ENCODE data around the gene PGP.

The PGP gene

DNA sequence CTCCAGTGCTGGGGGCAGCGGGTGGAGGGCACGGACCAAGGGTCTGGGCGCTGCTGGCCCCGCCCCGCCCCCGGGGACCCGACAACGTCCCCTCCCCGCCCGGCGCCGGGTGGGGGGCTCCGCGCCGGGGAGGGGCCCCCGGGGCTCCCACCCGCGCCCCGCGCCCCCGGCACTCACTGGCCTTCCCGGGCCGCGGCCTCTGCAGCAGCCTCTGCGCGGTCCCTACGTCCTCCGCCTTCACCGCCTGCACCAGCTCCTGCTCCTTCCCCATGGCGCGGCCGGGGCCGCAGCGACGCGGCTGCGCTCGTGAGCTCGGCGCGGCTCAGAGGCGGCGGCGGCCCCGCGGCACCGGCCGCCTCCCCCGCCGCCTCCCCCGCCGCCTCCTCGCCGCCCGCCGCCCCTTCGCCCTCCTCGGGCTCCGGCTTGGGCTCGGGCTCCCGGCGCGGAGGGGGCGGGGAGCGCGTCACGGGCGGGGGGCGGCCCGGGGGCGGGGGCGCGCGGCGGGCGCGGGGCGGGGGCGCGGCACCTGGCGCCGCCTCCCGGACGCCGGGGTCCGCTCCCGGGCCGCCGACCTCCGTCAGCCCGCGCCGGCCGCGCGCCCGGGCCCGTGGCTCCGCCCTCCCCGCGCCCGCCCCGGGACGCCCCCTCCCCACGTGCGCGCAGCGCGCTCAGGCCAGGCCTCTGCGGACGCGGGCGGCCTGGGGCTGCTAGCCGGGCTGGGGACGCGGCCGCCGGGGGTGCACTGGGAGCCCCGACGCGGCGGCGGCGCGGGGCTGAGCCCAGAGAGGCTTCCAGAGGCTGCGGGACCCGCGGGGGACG, 18.3 kb downstream of the PGP start, which contains the start of gene CASKIN1:
Gene CASKIN1, minus strand, starts transcription at position 444 of the 819 bp plus-strand sequence. Its CDS starts 173 bp downstream, at position 271.
- Histone ChIP-seq H3K9me3 (ENCODE audit: control insufficient read depth, insufficient read depth, low read length) (no peaks in the 10 kb centered on the region), H3K27ac (ENCODE audit: low read depth, low read length) (no peak within 1 kb of the TSS), H3K27me3 (ENCODE audit: control insufficient read depth, insufficient read depth, low read length) (peaks cover 42% of the 10 kb centered on the region), H3K36me3 (ENCODE audit: control insufficient read depth, insufficient read depth, low read length) (no peaks in the 10 kb centered on the region), H3K9ac (ENCODE audit: low read depth, low read length) (no peak within 1 kb of the TSS), H3K4me3 (ENCODE audit: low read depth, low read length) (peak within 1 kb of the TSS; percentile 57), H3K4me1 (ENCODE audit: control insufficient read depth, insufficient read depth, low read length) (no peaks in the 10 kb centered on the region)

- peak overlapping the region; percentile 57 for H3K4me3 ChIP-seq (ENCODE audit: low read depth, low read length)
- no peaks in the 10 kb centered on the region for H3K4me1 ChIP-seq (ENCODE audit: control insufficient read depth, insufficient read depth, low read length)
- no peaks in the 10 kb centered on the region for H3K36me3 ChIP-seq (ENCODE audit: control insufficient read depth, insufficient read depth, low read length)
- H3K27me3 ChIP-seq (ENCODE audit: control insufficient read depth, insufficient read depth, low read length) = peaks cover 41% of the 10 kb centered on the region
- H3K27ac ChIP-seq (ENCODE audit: low read depth, low read length) = no peak overlapping the region
- no peaks in the 10 kb centered on the region for H3K9me3 ChIP-seq (ENCODE audit: control insufficient read depth, insufficient read depth, low read length)
- H3K9ac ChIP-seq (ENCODE audit: low read depth, low read length) = no peak overlapping the region
Observed at GRCh38 chr16:2195322-2196161, 19.1 kb downstream of the PGP start.

DNA sequence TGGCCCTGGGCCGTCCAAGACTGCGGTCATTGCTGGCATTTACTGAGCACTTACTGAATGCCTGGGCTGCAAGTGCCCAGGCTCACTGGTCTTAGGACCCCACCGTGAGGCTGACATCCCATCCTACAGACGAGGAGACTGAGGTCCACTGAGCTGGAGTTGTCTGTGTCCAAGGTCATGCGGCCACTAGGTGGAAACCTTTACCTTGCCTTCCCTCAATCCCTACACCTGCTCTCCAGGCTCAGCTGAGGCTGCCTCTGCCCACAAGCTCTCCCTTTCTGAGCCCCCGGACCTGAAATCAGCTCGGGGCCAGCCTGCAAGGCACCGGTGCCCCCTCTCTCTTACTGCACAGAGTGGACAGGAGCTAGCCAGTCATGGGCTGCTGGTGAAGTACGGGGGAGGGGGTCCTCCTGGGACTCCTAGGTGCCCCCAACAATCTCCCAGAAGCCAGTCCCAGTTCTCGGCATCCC, 19.8 kb downstream of the PGP start:
- Histone ChIP-seq H3K4me3 (ENCODE audit: low read depth, low read length) (peak overlapping the region; percentile 57), H3K27me3 (ENCODE audit: control insufficient read depth, insufficient read depth, low read length) (peaks cover 38% of the 10 kb centered on the region), H3K9ac (ENCODE audit: low read depth, low read length) (no peak overlapping the region), H3K4me1 (ENCODE audit: control insufficient read depth, insufficient read depth, low read length) (no peaks in the 10 kb centered on the region), H3K9me3 (ENCODE audit: control insufficient read depth, insufficient read depth, low read length) (no peaks in the 10 kb centered on the region), H3K36me3 (ENCODE audit: control insufficient read depth, insufficient read depth, low read length) (no peaks in the 10 kb centered on the region), H3K27ac (ENCODE audit: low read depth, low read length) (no peak overlapping the region)

- Histone ChIP-seq H3K27me3 (ENCODE audit: control insufficient read depth, insufficient read depth, low read length) (peaks cover 36% of the 10 kb centered on the region), H3K4me1 (ENCODE audit: control insufficient read depth, insufficient read depth, low read length) (no peaks in the 10 kb centered on the region), H3K27ac (ENCODE audit: low read depth, low read length) (no peak overlapping the region), H3K9ac (ENCODE audit: low read depth, low read length) (no peak overlapping the region), H3K36me3 (ENCODE audit: control insufficient read depth, insufficient read depth, low read length) (no peaks in the 10 kb centered on the region), H3K9me3 (ENCODE audit: control insufficient read depth, insufficient read depth, low read length) (no peaks in the 10 kb centered on the region), H3K4me3 (ENCODE audit: low read depth, low read length) (no peak overlapping the region)
Observed at GRCh38 chr16:2194166-2194834, 20.3 kb downstream of the PGP start.

DNA sequence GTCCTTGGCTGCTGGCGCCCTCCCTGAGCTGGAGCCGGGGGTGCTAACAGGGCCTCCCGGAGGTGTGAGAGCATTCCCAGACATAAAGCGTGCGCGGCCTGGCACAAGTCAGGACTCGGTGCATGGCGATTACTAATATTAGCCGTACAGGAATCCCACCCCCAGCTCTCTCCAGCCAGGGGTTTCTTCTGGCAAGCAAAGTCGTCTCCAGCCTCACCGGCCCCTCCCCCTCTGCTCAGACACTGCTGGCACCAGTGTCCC, 23.3 kb downstream of the PGP start:
- no peak overlapping the region for H3K4me3 ChIP-seq (ENCODE audit: low read depth, low read length)
- H3K36me3 ChIP-seq (ENCODE audit: control insufficient read depth, insufficient read depth, low read length) = no peaks in the 10 kb centered on the region
- no peak overlapping the region for H3K27ac ChIP-seq (ENCODE audit: low read depth, low read length)
- H3K27me3 ChIP-seq (ENCODE audit: control insufficient read depth, insufficient read depth, low read length) = peaks cover 10% of the 10 kb centered on the region; the same call in 1 of the 2 replicates
- H3K9me3 ChIP-seq (ENCODE audit: control insufficient read depth, insufficient read depth, low read length) = no peaks in the 10 kb centered on the region
- no peak overlapping the region for H3K9ac ChIP-seq (ENCODE audit: low read depth, low read length)
- H3K4me1 ChIP-seq (ENCODE audit: control insufficient read depth, insufficient read depth, low read length) = no peaks in the 10 kb centered on the region

DNA sequence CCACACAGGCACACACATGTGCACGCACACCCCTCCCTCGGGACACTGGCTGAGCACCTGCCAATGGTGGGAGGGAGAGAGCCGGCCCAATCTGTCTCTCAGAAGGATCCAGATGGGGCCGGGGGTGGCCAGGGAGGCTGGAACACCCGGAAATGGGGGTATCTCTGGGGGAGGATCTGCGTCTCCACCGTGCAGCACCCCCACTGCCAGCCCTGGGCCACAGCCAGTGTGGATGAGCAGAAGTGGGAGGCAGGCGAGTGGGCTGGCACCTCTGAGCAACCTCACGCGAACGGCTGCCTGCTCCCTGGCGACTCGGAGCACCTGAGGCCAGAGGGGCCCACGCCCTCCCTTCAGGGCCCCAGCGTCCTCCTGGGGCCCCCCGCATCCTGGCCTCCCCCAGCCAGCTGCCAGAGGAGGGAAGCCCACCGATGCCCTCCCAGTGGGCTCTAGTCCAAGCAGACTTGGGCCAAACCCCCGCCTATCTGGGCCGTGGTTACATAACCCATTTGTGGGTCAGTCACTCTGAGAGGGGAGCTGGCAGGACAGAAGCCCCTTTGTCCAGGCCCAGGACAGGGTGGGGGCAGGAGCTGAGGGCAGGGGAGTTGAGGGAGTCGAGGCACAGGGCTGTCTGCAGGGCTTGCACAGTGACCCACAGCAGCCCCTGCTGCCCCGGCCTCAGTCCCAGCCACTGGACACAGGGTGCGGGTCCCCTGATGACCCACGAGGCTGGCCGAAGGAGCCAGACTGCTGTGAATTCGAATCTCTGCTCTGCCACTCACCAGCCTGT, 23.8 kb downstream of the PGP start:
- Histone ChIP-seq H3K9ac (ENCODE audit: low read depth, low read length) (no peak overlapping the region), H3K9me3 (ENCODE audit: control insufficient read depth, insufficient read depth, low read length) (no peaks in the 10 kb centered on the region), H3K4me3 (ENCODE audit: low read depth, low read length) (no peak overlapping the region), H3K27ac (ENCODE audit: low read depth, low read length) (no peak overlapping the region), H3K27me3 (ENCODE audit: control insufficient read depth, insufficient read depth, low read length) (peaks cover 9% of the 10 kb centered on the region; the same call in 1 of the 2 replicates), H3K4me1 (ENCODE audit: control insufficient read depth, insufficient read depth, low read length) (no peaks in the 10 kb centered on the region), H3K36me3 (ENCODE audit: control insufficient read depth, insufficient read depth, low read length) (no peaks in the 10 kb centered on the region)

- Histone ChIP-seq H3K4me1 (ENCODE audit: control insufficient read depth, insufficient read depth, low read length) (no peaks in the 10 kb centered on the region), H3K9me3 (ENCODE audit: control insufficient read depth, insufficient read depth, low read length) (no peaks in the 10 kb centered on the region), H3K4me3 (ENCODE audit: low read depth, low read length) (no peak overlapping the region), H3K36me3 (ENCODE audit: control insufficient read depth, insufficient read depth, low read length) (no peaks in the 10 kb centered on the region), H3K27me3 (ENCODE audit: control insufficient read depth, insufficient read depth, low read length) (peaks cover 2% of the 10 kb centered on the region; the same call in 1 of the 2 replicates), H3K9ac (ENCODE audit: low read depth, low read length) (no peak overlapping the region), H3K27ac (ENCODE audit: low read depth, low read length) (no peak overlapping the region)
Observed at GRCh38 chr16:2190002-2190658, 24.5 kb downstream of the PGP start.

- no peak overlapping the region for H3K27ac ChIP-seq (ENCODE audit: low read depth, low read length)
- H3K4me3 ChIP-seq (ENCODE audit: low read depth, low read length) = no peak overlapping the region
- no peaks in the 10 kb centered on the region for H3K9me3 ChIP-seq (ENCODE audit: control insufficient read depth, insufficient read depth, low read length)
- H3K4me1 ChIP-seq (ENCODE audit: control insufficient read depth, insufficient read depth, low read length) = no peaks in the 10 kb centered on the region
- H3K9ac ChIP-seq (ENCODE audit: low read depth, low read length) = no peak overlapping the region
- no peaks in the 10 kb centered on the region for H3K36me3 ChIP-seq (ENCODE audit: control insufficient read depth, insufficient read depth, low read length)
- H3K27me3 ChIP-seq (ENCODE audit: control insufficient read depth, insufficient read depth, low read length) = no peaks in the 10 kb centered on the region
Observed at GRCh38 chr16:2189252-2189893, 25.3 kb downstream of the PGP start.

DNA sequence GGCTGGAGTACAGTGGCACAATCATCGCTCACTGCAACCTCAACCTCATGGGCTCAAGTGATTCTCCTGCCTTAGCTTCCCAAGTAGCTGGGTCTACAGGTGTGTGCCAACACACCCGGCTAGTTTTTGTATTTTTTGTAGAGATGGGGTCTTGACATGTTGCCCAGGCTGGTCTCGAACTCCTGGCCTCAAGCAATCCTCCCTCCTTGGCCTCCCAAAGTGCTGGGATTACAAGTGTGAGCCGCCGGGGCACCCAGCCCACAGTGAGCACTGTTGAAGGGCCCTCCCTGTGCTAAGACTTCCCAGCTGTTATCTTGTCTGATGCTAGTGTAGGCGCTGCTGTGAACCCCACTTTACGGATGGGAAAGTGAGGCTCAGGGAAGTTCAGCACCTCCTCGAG, 26.2 kb downstream of the PGP start:
- H3K36me3 ChIP-seq (ENCODE audit: control insufficient read depth, insufficient read depth, low read length) = no peaks in the 10 kb centered on the region
- no peaks in the 10 kb centered on the region for H3K4me1 ChIP-seq (ENCODE audit: control insufficient read depth, insufficient read depth, low read length)
- H3K27ac ChIP-seq (ENCODE audit: low read depth, low read length) = no peak overlapping the region
- H3K9ac ChIP-seq (ENCODE audit: low read depth, low read length) = no peak overlapping the region
- H3K27me3 ChIP-seq (ENCODE audit: control insufficient read depth, insufficient read depth, low read length) = no peaks in the 10 kb centered on the region
- no peaks in the 10 kb centered on the region for H3K9me3 ChIP-seq (ENCODE audit: control insufficient read depth, insufficient read depth, low read length)
- no peak overlapping the region for H3K4me3 ChIP-seq (ENCODE audit: low read depth, low read length)

DNA sequence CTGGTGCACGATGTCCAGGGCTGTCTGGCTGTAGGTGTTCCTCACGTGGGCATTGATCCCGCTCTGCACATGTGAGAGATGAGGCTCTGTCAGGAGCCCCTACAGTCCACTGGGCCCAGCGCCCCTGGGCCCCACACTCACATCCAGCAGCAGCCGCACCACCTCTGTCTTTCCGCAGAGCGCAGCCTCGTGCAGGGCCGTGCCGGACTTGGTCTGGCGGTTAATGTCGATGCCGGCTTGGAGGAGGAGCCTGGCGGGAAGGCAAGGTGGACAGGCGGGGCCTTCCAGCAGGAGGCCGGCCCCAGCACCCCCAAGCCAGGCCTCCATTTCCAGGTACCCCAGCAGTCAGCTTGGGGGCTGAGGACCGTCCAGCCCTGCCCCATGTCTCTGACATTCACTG, 27.4 kb downstream of the PGP start:
- Histone ChIP-seq H3K9me3 (ENCODE audit: control insufficient read depth, insufficient read depth, low read length) (no peaks in the 10 kb centered on the region), H3K4me3 (ENCODE audit: low read depth, low read length) (no peak overlapping the region), H3K9ac (ENCODE audit: low read depth, low read length) (no peak overlapping the region), H3K27ac (ENCODE audit: low read depth, low read length) (no peak overlapping the region), H3K4me1 (ENCODE audit: control insufficient read depth, insufficient read depth, low read length) (no peaks in the 10 kb centered on the region), H3K36me3 (ENCODE audit: control insufficient read depth, insufficient read depth, low read length) (no peaks in the 10 kb centered on the region), H3K27me3 (ENCODE audit: control insufficient read depth, insufficient read depth, low read length) (no peaks in the 10 kb centered on the region)

All from HUES48 (cell line).